GM12801 (cell line): ENCODE results near the gene SNAPC3.

ENCODE experiments used
- CTCF ChIP-seq: IDR thresholded peaks from one replicate; pipeline ENCODE4 v1.5.1; 2011; ENCODE audit warnings: control low read depth; ENCODE audit not compliant: insufficient read length; ENCODE audit errors: extremely low read depth

Gene SNAPC3

DNA sequence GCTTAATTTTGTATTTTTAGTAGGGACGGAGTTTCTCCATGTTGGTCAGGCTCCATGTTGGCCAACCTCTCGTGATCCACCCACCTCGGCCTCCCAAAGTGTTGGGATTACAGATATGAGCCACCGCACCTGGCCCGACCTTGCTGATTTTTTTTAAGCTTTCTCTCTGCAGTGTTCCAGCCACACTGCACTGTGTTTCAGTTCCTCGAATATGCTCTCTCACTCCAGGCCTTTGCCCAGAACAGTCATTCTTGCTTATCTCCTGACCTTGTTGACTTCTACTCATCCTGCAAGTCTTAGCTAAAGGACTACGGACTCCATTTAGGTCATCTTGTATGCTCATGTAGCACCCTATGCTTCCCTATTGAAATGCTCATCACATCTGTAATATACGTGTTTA is 3.3 kb downstream of the SNAPC3 start:
- no peak for TF ChIP-seq CTCF

- TF ChIP-seq CTCF, result no peak
Measured at GRCh38 chr9:15430920-15431844, 8.5 kb downstream of the SNAPC3 start.

DNA sequence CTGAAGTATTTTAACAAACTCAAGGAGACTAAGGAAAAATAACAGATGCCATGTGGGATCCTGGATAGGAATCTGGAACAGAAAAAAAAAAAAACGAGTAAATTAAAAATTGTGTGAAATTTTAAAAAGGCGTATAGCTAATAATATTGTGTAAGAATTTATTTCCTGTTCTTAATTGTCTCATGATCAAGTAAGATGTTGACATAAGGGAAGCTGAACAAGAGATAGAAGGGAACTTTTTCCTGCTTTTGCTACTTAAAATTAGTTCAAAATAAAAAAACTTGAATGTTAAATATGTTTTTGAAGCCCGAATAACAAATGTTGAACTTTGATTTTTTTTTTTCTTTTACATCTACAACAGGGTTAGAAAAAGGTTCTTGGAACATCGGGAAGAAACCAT is 10.5 kb downstream of the SNAPC3 start:
- no peak for TF ChIP-seq CTCF

DNA sequence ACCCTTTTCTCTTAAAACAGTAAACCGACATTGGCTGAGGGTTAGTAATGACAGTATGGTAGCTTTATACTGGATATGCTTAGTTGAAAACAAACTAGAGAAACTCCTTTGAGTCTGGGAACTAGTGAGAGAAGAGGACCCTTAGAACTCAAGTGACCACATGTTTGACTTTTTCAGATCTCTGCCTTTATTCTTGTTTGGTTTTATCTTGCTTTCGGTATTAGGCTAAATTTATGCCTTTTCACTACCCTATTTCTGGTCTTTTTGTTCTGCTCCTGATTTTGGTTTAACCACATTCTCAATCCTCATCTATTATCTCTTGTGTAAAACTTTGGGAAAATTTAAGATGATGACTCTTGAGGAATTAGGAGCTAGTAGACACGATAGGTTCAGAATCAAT is 11.0 kb downstream of the SNAPC3 start:
- no peak for TF ChIP-seq CTCF

DNA sequence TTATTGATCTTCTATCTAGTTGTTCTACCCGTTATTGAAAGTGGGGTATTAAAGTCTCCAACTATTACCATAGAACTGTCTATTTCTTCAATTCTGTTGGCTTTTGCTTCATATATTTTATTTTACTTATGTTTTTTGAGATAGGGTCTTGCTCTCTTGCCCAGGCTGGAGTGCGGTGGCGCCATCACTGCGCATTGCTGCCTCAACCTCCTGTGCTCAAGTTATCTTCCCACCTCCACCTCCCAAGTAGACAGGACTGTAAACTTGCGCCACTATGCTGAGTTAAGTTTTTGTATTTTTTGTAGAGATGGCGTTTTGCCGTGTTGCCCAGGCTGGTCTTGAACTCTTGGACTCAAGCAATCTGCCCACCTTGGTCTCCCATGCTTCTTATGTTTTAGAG is 16.2 kb downstream of the SNAPC3 start:
- TF ChIP-seq CTCF, result no peak

DNA sequence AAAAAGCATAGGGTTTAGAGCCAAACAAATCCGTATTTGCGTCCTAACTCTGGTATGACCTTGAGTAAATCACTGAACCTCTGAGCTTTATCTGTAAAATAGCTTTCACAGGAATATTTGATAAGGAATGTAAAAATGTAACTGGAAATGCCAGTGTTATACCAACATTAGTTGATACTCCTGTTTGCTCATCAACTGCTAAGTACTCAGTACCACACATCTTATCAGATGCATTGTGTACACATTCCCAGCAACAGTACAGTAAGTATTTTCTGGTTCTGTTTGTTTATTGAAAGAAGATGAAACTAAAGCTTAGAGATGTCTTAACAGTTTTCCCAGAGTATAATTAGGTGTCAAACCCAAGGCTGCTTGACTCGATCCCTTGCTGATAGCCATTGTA is 21.5 kb downstream of the SNAPC3 start:
- no peak for TF ChIP-seq CTCF

- no peak for TF ChIP-seq CTCF
Measured at GRCh38 chr9:15453956-15454355, 31.3 kb downstream of the SNAPC3 start.
